Measurements from ENCODE around the gene MAP4K3.
"Not testable (repeated sequence)": the region's sequence is repeated elsewhere in the genome, so short reads cannot be mapped to it uniquely, and the experiment has no call there.

MAP4K3 gene

DNA sequence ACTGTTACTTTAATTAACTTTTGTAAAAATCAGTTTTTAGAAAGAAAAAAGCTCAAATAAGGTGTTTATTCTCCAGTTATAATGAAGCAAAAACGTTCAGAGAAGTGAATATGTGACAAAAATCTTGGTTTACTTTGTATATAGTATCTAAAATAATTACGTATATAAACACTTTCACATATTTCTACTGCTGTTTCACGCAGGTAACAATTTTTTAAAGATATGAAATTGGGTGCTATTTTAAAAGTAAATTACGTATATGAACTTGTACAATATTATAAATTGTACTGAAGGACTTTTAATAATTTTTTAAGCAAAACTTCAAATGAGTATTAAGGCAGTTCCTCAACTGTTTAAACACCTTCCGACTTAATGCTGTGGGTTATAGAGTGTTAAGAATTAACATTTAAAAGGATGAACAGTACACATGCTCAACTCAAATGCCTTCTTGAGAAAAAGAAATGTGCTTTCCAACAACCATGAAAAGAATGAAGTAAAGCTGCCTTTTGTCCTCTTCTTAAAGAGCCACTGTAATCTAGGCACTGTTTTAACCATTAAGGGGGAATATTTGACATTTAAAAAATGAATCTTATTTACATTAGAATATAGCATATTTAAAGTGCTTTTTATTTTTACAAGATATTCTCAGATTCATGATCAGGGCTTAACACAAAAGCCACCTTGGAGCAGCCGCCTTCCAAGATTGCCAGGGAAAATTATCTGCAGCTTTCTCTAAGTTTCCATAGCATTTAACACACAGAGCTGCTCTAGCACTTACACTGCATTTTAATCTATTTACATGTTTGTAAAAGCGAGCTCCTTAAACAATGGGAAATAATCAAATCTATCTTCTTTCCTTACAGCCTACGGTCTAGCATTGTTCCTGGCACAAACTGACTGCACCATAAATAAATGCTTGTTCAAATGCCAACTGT lies 136.8 kb downstream of the MAP4K3 start:
- no peak for DNase-seq

GRCh38 chr2:39290433-39290832 lies 146.7 kb downstream of the MAP4K3 start:
- no peak for DNase-seq

DNA sequence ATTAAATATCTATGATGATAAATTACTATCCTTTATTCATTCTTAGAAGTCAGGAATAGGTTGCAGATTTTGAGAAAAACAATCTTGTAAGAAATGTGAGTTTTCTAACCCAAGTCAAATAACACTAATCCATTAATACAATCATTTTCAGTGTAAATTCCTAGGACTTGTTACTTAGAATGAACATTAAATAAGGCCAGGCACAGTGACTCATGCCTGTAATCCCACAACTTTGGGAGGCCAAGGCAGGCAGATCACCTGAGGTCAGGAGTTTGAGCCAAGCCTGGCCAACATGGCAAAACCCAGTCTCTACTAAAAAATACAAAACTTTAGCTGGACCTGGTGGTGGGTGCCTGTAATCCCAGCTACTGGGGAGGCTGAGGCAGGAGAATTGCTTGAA lies 147.5 kb downstream of the MAP4K3 start:
- no peak for DNase-seq

DNA sequence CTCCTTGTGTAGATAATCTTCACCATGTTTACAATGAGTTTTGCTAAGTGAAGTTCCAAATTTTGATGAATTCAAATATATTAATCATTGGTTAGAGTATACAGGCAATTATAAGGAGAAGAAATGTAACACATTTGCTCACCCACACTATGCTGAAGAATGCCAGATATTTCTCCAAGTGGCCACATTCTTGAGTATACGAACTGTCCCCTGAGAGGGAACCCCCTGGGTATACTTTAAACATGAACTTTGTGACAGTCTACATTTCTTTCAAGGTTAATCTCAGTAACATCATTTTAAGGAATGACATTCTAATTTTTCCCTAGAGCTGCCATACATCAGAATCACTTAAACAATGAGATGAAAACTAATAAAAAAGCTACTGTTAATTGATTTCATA lies 153.5 kb downstream of the MAP4K3 start:
- no peak for DNase-seq

GRCh38 chr2:39281391-39281790 lies 155.7 kb downstream of the MAP4K3 start:
- no peak for DNase-seq

DNA sequence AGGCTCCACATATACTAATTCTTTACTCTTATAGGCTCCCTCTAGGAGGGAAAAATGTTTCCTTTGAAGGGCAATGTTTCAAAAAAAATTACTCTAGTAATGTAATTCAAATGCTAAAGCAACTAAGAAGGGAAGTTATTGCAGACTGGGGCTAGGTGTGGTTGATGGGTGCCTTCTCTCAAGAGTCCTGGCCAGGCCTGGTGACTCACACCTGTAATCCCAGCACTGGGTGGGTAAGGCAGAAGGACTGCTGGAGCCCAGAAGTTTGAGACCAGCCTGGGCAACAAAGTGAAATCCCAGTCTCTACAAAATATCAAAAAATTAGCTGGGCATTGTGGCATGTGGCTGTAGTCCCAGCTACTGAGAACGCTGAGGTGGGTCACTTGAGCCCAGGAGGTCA lies 162.1 kb downstream of the MAP4K3 start:
- no peak for DNase-seq

- DNase-seq: no peak
Measured at GRCh38 chr2:39269941-39270340, 167.1 kb downstream of the MAP4K3 start.

- no peak for DNase-seq
Measured at GRCh38 chr2:39266916-39267434, 170.1 kb downstream of the MAP4K3 start.

DNA sequence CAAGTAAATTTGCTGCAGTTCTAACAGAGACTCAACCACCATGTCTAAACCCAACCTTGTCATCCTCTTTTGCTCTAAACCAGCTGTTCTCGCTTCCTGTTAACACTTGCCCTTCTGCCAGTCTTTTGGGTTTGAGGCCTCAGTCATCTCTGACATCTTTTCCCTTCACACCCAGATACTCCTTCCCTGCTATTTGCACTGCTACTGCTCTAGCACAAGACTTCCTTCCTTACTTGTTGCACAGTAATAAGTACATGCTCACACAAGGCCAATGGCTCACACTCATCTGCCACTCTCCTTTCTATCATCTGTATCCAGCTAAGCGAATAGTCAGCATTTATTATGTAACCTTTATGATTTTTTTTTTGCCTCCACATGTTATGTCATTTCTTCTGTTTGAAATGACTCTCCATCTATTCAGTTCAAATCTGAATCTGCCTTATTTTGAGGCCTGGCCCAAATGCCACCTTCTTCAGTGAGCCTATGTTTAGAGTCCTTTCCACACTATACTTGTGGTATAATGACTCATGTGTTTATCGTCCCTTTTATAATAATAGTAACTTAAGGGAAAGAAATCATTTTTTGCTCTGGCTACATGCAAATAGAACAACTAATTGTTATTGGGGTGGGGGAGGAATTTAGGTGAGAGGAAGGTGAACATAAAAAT lies 170.8 kb downstream of the MAP4K3 start:
- no peak for DNase-seq

- no peak for DNase-seq
Measured at GRCh38 chr2:39265315-39265714, 171.8 kb downstream of the MAP4K3 start.

DNA sequence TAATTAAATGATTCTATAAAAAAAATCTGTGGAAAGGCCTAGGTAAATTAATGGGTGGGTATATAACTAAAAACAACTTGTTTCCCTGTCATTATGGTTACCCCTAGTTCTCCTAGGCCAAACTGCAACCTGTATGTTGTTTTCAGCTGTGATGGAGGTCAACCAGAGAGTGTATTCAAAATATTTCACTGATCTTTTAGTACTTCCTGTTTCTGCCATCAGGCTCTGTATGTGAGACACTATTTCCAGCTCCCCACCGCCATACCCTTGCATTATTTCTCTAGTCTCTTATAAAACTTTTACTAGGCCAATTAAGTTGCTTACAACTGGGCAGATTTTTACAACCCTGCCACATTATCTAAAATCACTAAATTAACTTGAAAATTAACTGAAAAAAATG lies 172.4 kb downstream of the MAP4K3 start:
- peak; percentile 8 for DNase-seq

DNA sequence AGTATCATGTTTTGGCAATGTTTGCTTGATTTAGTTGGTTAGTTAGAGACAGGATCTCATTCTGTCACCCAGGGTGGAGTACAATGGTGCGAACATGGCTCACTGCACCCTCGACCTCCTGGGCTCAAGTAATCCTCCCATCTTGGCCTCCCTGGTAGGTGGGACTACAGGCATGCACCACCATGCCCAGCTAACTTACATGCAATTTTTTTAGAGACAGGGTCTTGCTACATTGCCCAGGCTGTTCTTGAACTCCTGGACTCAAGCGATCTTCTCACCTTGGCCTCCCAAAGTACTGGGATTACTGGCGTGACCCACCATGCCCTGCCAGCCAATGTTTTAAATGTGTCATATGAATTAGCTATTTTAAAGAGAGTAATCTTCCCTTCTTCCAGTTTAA lies 177.0 kb downstream of the MAP4K3 start:
- DNase-seq: no peak

DNA sequence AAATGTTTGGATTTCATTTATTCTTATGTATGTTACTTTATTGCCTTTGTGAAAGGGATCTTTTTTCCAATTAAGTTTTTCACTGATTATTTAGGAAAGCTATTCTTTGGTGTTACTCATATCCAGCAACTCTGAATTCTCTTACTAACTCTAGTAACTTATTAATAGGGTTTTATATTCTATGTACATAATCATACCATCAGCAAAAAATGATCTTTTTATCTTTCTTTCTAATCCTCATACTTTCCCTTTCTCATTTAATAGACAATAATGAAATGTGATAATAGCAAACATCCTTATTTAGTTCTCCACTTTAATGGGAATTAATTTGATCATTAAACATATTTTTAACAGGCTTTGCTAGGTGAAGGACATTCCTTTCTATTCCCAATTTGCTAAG lies 181.0 kb downstream of the MAP4K3 start:
- no peak for DNase-seq

DNA sequence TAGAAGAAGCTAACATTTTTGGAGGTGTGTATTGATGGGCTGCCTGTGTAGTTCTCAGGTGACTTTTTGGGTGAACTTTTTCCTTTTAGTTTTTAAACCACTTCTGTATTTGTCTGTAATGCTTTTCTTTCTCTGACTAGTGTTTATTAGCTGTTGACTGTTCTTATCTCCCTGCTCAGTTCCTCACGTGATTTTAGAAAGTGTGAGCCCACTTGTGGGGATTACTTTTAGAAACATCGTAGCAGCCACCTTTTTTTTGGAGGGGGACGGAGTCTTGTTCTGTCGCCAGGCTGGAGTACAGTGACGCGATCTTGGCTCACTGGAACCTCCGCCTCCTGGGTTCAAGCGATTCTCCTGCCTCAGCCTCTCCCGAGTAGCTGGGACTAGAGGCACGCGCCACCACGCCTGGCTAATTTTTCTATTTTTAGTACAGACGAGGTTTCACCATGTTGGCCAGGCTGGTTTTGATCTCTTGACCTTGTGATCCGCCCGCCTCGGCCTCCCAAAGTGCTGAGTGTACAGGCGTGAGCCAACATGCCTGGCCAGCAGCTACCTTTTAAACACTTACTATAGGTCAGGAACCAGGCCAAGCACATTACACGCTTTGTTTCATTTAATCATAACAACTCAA lies 184.1 kb downstream of the MAP4K3 start:
- no peak for DNase-seq

DNA sequence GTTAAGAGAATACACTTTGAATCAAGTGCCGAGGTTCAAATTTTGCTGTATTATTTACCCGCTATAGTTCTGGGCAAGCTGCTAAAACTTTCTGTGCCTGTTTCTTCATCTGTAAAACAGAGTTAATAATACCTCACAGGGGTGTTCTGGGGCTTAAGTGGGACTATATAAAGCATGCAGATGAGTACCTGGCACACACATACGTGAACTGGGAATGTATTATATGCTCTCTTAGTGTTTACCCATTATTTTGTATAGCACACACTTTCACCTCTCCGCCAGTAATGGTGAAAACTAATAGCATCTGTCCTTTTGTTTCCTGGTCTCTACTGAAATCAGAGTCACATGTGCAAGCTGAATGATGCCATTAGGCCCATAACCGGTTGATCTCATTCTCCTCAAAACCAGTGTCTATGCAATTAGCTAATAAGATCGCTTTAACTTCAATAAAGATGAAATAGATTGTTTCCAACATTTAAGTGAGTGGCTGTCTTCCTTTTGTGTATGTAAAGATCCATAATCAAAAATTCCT lies 189.5 kb downstream of the MAP4K3 start:
- no peak for DNase-seq

DNA sequence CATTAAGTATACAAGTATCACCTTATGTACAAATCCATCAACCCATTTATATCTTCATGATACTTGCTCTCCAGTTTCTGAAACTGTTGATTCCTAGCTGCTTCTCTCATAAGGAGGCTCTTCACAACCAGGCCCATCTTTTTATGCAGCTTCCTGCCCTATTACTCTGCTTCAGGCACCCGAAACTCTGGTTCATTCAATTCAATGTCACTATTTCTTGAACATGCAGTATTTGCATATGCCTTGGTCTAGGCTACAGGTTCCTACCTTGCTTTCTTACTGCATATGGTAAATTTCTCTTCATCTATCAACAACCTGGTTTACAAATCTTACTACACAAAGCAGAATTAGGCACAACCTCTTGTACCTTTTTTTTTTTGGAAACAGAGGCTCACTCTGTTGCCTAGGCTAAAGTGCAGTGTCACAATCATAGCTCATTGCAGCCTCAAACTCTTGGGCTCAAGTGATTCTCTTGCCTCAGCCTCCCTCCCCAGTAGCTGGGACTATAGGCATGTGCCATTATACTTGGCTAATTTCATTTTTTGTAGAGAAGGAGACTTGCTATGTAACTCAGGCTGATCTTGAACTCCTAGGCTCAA lies 190.6 kb downstream of the MAP4K3 start:
- DNase-seq: no peak

- DNase-seq: not testable (repeated sequence)
Measured at GRCh38 chr2:39244963-39245625, 192.0 kb downstream of the MAP4K3 start.

GRCh38 chr2:39244241-39244862 lies 192.7 kb downstream of the MAP4K3 start:
- DNase-seq: not testable (repeated sequence)

- no peak for DNase-seq
Measured at GRCh38 chr2:39243469-39244123, 193.5 kb downstream of the MAP4K3 start, which contains the start of gene CDKL4. Gene CDKL4 (minus strand): TSS chr2:39243970.

- no peak for DNase-seq
Measured at GRCh38 chr2:39241588-39241987, 195.5 kb downstream of the MAP4K3 start.

- DNase-seq: no peak
Measured at GRCh38 chr2:39240758-39241157, 196.3 kb downstream of the MAP4K3 start.

Measured in SIG-M5 (cell line).